Measurements from ENCODE around the gene GORASP1.

GRCh38 chr3:39125841-39126500 is 18.5 kb upstream of the GORASP1 start:
- TF ChIP-seq CTCF (IDR thresholded peaks at IDR 0.05 in 4 of 5, conservative IDR thresholded peaks at IDR 0.05 in 1 of 5) = no peak
- TF ChIP-seq POLR2A (IDR thresholded peaks at IDR 0.05) = no peak

Measured in gastrocnemius medialis (tissue), 4 donors.